Stimulated activated CD4-positive, alpha-beta T cell treated with anti-CD3 and anti-CD28 coated beads, Interleukin-1b, Interleukin-23, amount 100 ng/mL, for 1 hour (primary cell): ENCODE results near the gene EHMT1.

Source experiments
- DNase-seq, 2 donors: peaks; one replicate each; pipeline ENCODE4 v3.0.0-alpha.2; 2020; ENCODE audit warnings: low read depth in 2 of 2

EHMT1 gene

GRCh38 chr9:137784641-137785513 is 166.1 kb downstream of the EHMT1 start:
- no peak for DNase-seq

- DNase-seq: no peak
Measured at GRCh38 chr9:137785704-137786161, 166.9 kb downstream of the EHMT1 start.

- DNase-seq: no peak
Measured at GRCh38 chr9:137786511-137786920, 167.7 kb downstream of the EHMT1 start.

GRCh38 chr9:137787381-137787780 is 168.6 kb downstream of the EHMT1 start:
- no peak for DNase-seq

- no peak for DNase-seq
Measured at GRCh38 chr9:137787786-137788505, 169.1 kb downstream of the EHMT1 start.

GRCh38 chr9:137788561-137789294 is 169.9 kb downstream of the EHMT1 start:
- no peak for DNase-seq

GRCh38 chr9:137789295-137789895 is 170.6 kb downstream of the EHMT1 start:
- DNase-seq: no peak

GRCh38 chr9:137791947-137792346 is 173.1 kb downstream of the EHMT1 start:
- DNase-seq: no peak

GRCh38 chr9:137793196-137793841 is 174.5 kb downstream of the EHMT1 start:
- DNase-seq: no peak

GRCh38 chr9:137795156-137795666 is 176.4 kb downstream of the EHMT1 start:
- no peak for DNase-seq

GRCh38 chr9:137797206-137798120 is 178.7 kb downstream of the EHMT1 start:
- DNase-seq: no peak

- DNase-seq: no peak
Measured at GRCh38 chr9:137798142-137798541, 179.3 kb downstream of the EHMT1 start.

- no peak for DNase-seq
Measured at GRCh38 chr9:137798901-137799629, 180.3 kb downstream of the EHMT1 start.

GRCh38 chr9:137799630-137799983 is 180.8 kb downstream of the EHMT1 start:
- no peak for DNase-seq

- DNase-seq: no peak
Measured at GRCh38 chr9:137800196-137801022, 181.6 kb downstream of the EHMT1 start.

- no peak for DNase-seq
Measured at GRCh38 chr9:137801023-137801319, 182.2 kb downstream of the EHMT1 start.

GRCh38 chr9:137802021-137802420 is 183.2 kb downstream of the EHMT1 start:
- DNase-seq: no peak

GRCh38 chr9:137802521-137803243 is 183.9 kb downstream of the EHMT1 start:
- DNase-seq: no peak
